ENCODE results near the gene VCY.
"Not testable (repeated sequence)": the region's sequence is repeated elsewhere in the genome, so short reads cannot be mapped to it uniquely, and the experiment has no call there.

VCY gene

GRCh38 chrY:13986373-13986772, at the start of gene VCY:
Gene VCY (minus strand): TSS chrY:13986473. CDS start chrY:13986440, 33 bp downstream.
- not testable (repeated sequence) for DNase-seq

- DNase-seq, result not testable (repeated sequence)
Measured at GRCh38 chrY:14030395-14030794, 44.1 kb upstream of the VCY start.

- DNase-seq, result not testable (repeated sequence)
Measured at GRCh38 chrY:14011916-14012315, 25.6 kb upstream of the VCY start.

- DNase-seq, result not testable (repeated sequence)
Measured at GRCh38 chrY:13942406-13942805, 43.9 kb downstream of the VCY start.

Measured in NCI-H345 (cell line).